HepG2 (cell line): ENCODE results near the gene PSD4. TPM values are rescaled to one million over a fixed set of nuclear protein-coding genes. Genes with fewer than 3 reads are reported as not detected.

ENCODE experiments used
- ETV5 ChIP-seq: IDR thresholded peaks from 2 replicates; pipeline ENCODE4 v1.6.1; 2018; ENCODE audit warnings: missing biosample characterization, missing genetic modification reagents, inconsistent platforms, borderline replicate concordance
- FOXJ3 ChIP-seq: sonication (generic); formaldehyde crosslinking; IDR thresholded peaks from 2 replicates; pipeline ENCODE4 v1.4.0; 2020; ENCODE audit warnings: missing genetic modification reagents, mild to moderate bottlenecking, borderline replicate concordance
- GTF3A ChIP-seq: sonication (generic); formaldehyde crosslinking; conservative IDR thresholded peaks from 2 replicates; pipeline ENCODE4 v1.4.0; 2020; ENCODE audit warnings: mild to moderate bottlenecking, missing genetic modification reagents
- IRF2 ChIP-seq: IDR thresholded peaks from 2 replicates; pipeline ENCODE4 v1.6.1; 2018; ENCODE audit warnings: missing genetic modification reagents, missing compliant biosample characterization
- MEF2D ChIP-seq: sonication (generic); formaldehyde crosslinking; IDR thresholded peaks from 2 replicates; pipeline ENCODE4 v1.5.1; 2020; ENCODE audit warnings: mild to moderate bottlenecking, missing genetic modification reagents
- MTF2 ChIP-seq: sonication (generic); formaldehyde crosslinking; IDR thresholded peaks from 2 replicates; pipeline ENCODE4 v1.5.0; 2020; ENCODE audit warnings: missing genetic modification reagents, borderline replicate concordance
- MZF1 ChIP-seq: sonication (generic); formaldehyde crosslinking; IDR thresholded peaks from 2 replicates; pipeline ENCODE4 v1.8.1; 2023; ENCODE audit warnings: mild to moderate bottlenecking, missing genetic modification reagents, borderline replicate concordance
- NFAT5 ChIP-seq: sonication (generic); formaldehyde crosslinking; IDR thresholded peaks from 2 replicates; pipeline ENCODE4 v1.4.0; 2020; ENCODE audit warnings: missing genetic modification reagents
- RFX5 ChIP-seq: IDR thresholded peaks from 2 replicates; pipeline ENCODE4 v1.6.1; 2011; ENCODE audit warnings: low read depth, low read length, improper control_type of control experiment
- SOX6 ChIP-seq, 2 experiments: fragments of 450-650 bp in 1 of 2; sonication (generic) in 1 of 2; formaldehyde crosslinking in 1 of 2; IDR thresholded peaks; 2 replicates each; pipeline versions ENCODE4 v1.4.0 to v1.6.1; 2017 to 2020; ENCODE audit warnings: antibody characterized with exemption in 1 of 2, mild to moderate bottlenecking in 1 of 2, missing genetic modification reagents in 1 of 2
- ZFP90 ChIP-seq: sonication (generic); formaldehyde crosslinking; IDR thresholded peaks from 2 replicates; pipeline ENCODE4 v1.8.0; 2022; ENCODE audit warnings: missing genetic modification reagents, mild to moderate bottlenecking, inconsistent platforms, borderline replicate concordance
- ZNF335 ChIP-seq: sonication (generic); formaldehyde crosslinking; IDR thresholded peaks from 2 replicates; pipeline ENCODE4 v1.4.0; 2020; ENCODE audit warnings: missing genetic modification reagents
- ZNF337 ChIP-seq: sonication (generic); formaldehyde crosslinking; IDR thresholded peaks from 2 replicates; pipeline ENCODE4 v1.5.1; 2020; ENCODE audit warnings: missing genetic modification reagents, low read depth, mild to moderate bottlenecking, borderline replicate concordance
- ZNF354B ChIP-seq: sonication (generic); formaldehyde crosslinking; IDR thresholded peaks from 2 replicates; pipeline ENCODE4 v1.8.0; 2022; ENCODE audit warnings: mild to moderate bottlenecking, missing genetic modification reagents
- ZNF512B ChIP-seq: sonication (generic); formaldehyde crosslinking; IDR thresholded peaks from 2 replicates; pipeline ENCODE4 v1.5.1; 2020; ENCODE audit warnings: missing genetic modification reagents, mild to moderate bottlenecking, borderline replicate concordance
- ZNF549 ChIP-seq: sonication (generic); formaldehyde crosslinking; IDR thresholded peaks from 2 replicates; pipeline ENCODE4 v1.5.0; 2020; ENCODE audit warnings: missing genetic modification reagents
- polyA plus RNA-seq, 8 experiments: library from polyadenylated mRNA; depleted of rRNA in 3 of 8; stranded (reverse) in 7 of 8; unstranded in 1 of 8; fragments of >200 nt; fragmentation: Illumina TruSeq in 4 of 8; extraction: Trizol in 4 of 8; gene quantifications; 2 replicates each; pipeline versions ENCODE4 v1.2.1 to v1.2.3, GENCODE V29; 2011 to 2016; ENCODE audit warnings: low read depth in 4 of 8, missing spikeins in 1 of 8, mixed read lengths in 1 of 8; ENCODE audit not compliant: insufficient read depth in 1 of 8
- total RNA-seq, 5 experiments: library from RNA; depleted of rRNA; stranded (reverse); fragments of >200 nt; fragmentation: Illumina TruSeq; extraction: Trizol; gene quantifications; 2 replicates each; pipeline ENCODE4 v1.2.3, GENCODE V29; 2016; ENCODE audit warnings: low read depth in 1 of 5
- TF ChIP-seq, protein P1 (sequence below): sonication (generic); formaldehyde crosslinking; conservative IDR thresholded peaks from 2 replicates; pipeline ENCODE4 v1.8.0; 2022; ENCODE audit warnings: low read depth, missing genetic modification reagents
- TF ChIP-seq, protein P2 (sequence below): sonication (generic); formaldehyde crosslinking; IDR thresholded peaks from 2 replicates; pipeline ENCODE4 v1.4.0; 2020; ENCODE audit warnings: mild to moderate bottlenecking, missing genetic modification reagents

The PSD4 gene
- total and polyA plus RNA-seq, 2 of the 13 experiments (the other 11 are each of a cell fraction or from before 2014, with no cell fraction given) = 5.8 to 9.4 TPM

GRCh38 chr2:113245276-113245711 is 71.5 kb downstream of the PSD4 start (continued):
- TF ChIP-seq NFAT5 (CRISPR knock-in tag) = no peak
- TF ChIP-seq, protein P1, sequence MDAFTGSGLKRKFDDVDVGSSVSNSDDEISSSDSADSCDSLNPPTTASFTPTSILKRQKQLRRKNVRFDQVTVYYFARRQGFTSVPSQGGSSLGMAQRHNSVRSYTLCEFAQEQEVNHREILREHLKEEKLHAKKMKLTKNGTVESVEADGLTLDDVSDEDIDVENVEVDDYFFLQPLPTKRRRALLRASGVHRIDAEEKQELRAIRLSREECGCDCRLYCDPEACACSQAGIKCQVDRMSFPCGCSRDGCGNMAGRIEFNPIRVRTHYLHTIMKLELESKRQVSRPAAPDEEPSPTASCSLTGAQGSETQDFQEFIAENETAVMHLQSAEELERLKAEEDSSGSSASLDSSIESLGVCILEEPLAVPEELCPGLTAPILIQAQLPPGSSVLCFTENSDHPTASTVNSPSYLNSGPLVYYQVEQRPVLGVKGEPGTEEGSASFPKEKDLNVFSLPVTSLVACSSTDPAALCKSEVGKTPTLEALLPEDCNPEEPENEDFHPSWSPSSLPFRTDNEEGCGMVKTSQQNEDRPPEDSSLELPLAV (CRISPR knock-in tag) = no peak
- TF ChIP-seq RFX5 = no peak
- TF ChIP-seq IRF2 (CRISPR knock-in tag) = no peak
- TF ChIP-seq ETV5 (CRISPR knock-in tag) = no peak
- no peak for TF ChIP-seq ZNF512B (CRISPR knock-in tag)
- TF ChIP-seq MEF2D (CRISPR knock-in tag) = no peak
- TF ChIP-seq ZNF549 = no peak
- TF ChIP-seq GTF3A (CRISPR knock-in tag) = no peak
- TF ChIP-seq SOX6 (IDR thresholded peaks at IDR 0.05) = no peak
- peak; percentile 49; the same call in 1 of the 2 replicates for TF ChIP-seq SOX6 (CRISPR knock-in tag; IDR thresholded peaks at IDR 0.05)
- TF ChIP-seq ZFP90 (CRISPR knock-in tag) = no peak
- TF ChIP-seq ZNF335 = 0 out of 2 replicates have a peak, but pooled peaks have one; percentile 39
- TF ChIP-seq FOXJ3 (CRISPR knock-in tag) = no peak
- TF ChIP-seq ZNF354B = no peak
- no peak for TF ChIP-seq MTF2 (CRISPR knock-in tag)
- TF ChIP-seq MZF1 (CRISPR knock-in tag) = no peak
- TF ChIP-seq ZNF337 (CRISPR knock-in tag) = no peak
- TF ChIP-seq, protein P2, sequence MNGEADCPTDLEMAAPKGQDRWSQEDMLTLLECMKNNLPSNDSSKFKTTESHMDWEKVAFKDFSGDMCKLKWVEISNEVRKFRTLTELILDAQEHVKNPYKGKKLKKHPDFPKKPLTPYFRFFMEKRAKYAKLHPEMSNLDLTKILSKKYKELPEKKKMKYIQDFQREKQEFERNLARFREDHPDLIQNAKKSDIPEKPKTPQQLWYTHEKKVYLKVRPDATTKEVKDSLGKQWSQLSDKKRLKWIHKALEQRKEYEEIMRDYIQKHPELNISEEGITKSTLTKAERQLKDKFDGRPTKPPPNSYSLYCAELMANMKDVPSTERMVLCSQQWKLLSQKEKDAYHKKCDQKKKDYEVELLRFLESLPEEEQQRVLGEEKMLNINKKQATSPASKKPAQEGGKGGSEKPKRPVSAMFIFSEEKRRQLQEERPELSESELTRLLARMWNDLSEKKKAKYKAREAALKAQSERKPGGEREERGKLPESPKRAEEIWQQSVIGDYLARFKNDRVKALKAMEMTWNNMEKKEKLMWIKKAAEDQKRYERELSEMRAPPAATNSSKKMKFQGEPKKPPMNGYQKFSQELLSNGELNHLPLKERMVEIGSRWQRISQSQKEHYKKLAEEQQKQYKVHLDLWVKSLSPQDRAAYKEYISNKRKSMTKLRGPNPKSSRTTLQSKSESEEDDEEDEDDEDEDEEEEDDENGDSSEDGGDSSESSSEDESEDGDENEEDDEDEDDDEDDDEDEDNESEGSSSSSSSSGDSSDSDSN (CRISPR knock-in tag) = no peak
